22Rv1 (cell line): ENCODE results near the gene TECPR2.

ENCODE experiments used
- H3K27ac ChIP-seq: fragments of 450-650 bp; 2 replicates; pipeline ENCODE4 v1.5.1; 2017
- CTCF ChIP-seq: fragments of 450-650 bp; IDR thresholded peaks from 2 replicates; pipeline ENCODE4 v1.5.1; 2017; ENCODE audit warnings: mild to moderate bottlenecking
- ZFX ChIP-seq: fragments of 450-650 bp; IDR thresholded peaks from 2 replicates; pipeline ENCODE4 v1.6.1; 2017; ENCODE audit warnings: antibody characterized with exemption, borderline replicate concordance

TECPR2 gene

DNA sequence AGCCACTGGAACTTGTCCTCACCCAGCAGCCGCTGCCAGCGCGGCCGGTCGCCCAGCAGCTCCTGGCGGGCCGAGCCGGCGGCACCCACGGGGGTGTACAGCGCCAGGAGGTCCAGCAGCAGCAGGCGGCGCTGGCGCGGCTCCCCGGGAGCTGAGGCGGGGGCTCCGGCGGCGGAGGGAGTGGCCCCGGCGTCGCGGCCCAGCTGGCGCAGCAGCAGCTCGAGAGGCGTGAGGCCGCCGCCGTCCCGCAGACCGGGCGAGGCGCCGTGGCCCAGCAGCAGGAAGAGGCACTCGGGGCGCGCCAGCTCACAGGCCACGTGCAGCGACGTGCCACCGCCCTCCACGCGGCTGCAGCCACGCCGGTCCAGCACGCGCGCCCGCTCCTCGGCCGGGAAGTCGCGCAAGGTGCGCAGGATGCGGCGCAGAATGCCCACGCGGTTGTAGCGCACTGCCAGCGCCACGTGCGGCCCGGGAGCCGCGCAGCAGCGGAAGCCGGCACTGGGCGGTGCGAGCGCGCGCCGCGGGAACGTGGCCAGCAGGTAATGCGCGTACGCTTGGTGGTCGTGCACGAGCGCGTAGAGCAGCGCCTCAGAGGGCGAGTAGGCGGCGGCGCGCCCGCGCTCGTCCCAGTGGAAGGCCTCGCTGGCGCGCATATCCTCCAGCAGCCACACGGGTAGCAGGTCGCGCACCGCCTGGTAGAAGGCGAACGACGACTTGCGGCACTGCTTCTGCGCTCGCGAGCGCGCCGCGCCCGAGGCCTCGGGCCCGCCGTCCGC lies 144.5 kb downstream of the TECPR2 start:
- TF ChIP-seq CTCF: no peak
- TF ChIP-seq ZFX: no peak
- H3K27ac ChIP-seq: no peak overlapping the region

- H3K27ac ChIP-seq: peak overlapping the region; percentile 94
- no peak for TF ChIP-seq ZFX
- peak; percentile 59 for TF ChIP-seq CTCF
These were observed 145.1 kb downstream of the TECPR2 start for GRCh38 chr14:102507857-102508312.

GRCh38 chr14:102508410-102508773 lies 145.7 kb downstream of the TECPR2 start:
- H3K27ac ChIP-seq: peak overlapping the region; percentile 94
- TF ChIP-seq CTCF (no peak; the same call in 1 of the 2 replicates), ZFX (no peak)

DNA sequence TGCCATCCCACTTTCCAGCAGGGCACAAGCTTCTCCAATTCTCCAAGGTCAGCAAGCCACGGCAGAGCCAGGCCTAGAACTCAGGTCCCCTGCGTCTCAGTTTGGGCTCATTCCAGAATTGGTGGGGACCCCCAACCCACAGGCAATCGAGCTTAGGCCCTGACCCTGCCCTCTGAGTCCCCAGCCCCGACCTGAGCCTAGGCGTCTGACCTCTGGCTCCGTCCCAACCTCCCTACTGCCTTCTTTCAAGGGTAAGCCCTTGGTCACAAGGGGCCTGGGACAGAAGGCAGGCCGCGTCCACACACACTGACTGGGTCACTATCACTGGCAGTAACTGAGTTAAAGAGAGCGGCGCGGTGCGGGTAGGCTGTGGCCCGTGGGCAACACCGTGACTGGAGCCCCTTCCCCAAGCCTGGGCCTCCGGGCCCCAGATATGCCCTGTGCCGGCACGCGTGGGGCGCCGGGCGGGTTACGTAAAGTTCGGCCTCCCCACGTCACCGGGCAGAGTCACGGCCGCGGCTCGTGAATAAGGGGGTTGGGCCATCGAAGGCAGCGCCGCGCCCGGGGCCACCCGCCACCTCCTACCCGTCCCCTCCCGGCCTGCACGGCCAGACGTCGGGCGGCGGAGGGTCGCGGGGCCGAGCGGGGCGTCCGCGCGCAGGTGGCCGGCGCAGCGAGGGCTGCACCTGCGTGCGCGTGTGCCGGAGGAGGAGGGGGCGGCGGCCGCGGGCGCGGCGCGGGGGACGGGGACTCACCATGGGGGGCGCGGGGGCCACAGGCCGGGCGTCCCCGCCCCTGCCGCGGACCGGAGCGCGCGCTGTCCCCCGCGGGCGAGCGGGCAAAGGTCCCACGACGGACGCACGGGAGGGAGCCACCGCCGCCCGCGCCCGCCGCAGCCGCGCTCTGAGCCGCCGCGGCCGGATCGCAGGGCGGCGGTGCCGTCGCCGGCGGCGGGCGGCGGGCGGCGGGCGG lies 146.3 kb downstream of the TECPR2 start:
- TF ChIP-seq CTCF (no peak), ZFX (no peak)
- H3K27ac ChIP-seq: peak overlapping the region; percentile 94

GRCh38 chr14:102509746-102510615 lies 147.2 kb downstream of the TECPR2 start, which contains the start of gene ANKRD9:
Gene ANKRD9, minus strand, starts transcription at chr14:102509776. Its CDS starts 1,887 bp downstream, at chr14:102507889.
- H3K27ac ChIP-seq: peak within 1 kb of the TSS; percentile 94
- TF ChIP-seq CTCF (no peak), ZFX (no peak)

DNA sequence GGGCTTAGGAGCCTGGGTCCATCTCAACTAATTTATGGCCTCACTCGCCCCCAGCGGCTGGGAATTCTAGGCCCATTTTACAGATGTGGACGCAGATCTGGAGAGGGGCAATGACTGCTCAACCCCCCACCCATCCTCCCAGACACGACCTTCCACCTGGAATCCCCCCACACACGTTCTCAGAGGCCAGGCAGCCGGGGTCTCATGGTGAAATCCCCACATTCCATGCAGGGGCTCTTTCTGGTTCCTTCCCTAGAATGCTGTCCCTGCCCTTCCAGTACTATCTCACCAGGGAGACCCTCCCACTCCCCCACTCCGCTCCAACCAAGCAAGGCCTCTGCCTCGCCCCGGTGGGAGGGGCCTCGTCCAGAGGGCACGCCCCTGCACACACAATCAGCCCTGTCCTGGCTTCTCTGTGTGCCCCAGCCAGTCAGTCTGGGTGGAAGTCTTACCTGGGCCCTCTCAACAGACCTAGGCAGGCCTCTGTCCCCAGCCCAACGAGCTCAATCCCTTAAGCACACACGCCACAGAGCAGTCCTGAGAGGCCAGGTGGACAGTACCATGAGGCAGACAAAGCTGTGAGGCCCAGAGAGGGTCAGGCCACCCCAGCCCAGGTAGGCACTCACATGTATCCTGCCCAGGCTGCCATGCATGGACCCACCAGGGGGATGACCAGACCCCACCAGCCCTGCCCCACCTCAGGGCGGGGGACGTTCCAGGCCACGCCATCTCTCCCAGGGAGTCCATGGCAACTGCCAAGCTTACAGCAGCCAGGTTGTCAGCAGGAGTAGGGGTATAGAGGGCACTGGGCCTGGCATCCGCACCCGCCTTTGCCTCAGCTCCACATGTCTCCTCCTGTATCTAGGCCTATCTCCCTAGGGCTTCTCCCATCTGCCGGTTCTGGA lies 148.1 kb downstream of the TECPR2 start:
- H3K27ac ChIP-seq: peak overlapping the region; percentile 94
- TF ChIP-seq CTCF: no peak
- TF ChIP-seq ZFX: no peak
